ENCODE data around the gene HNRNPAB.
A peak's percentile ranks its signal among the peaks of the same experiment; 100 is the strongest.

HNRNPAB gene

GRCh38 chr5:178210073-178210535 lies 5.8 kb downstream of the HNRNPAB start:
- H3K9ac ChIP-seq (ENCODE audit: low read length in 5 of 5) = no peak overlapping the region
- H3K9me3 ChIP-seq (ENCODE audit: control insufficient read depth in 5 of 5, low read length in 5 of 5) = no peaks in the 10 kb centered on the region
- H3K27me3 ChIP-seq (ENCODE audit: control insufficient read depth in 5 of 5, insufficient read depth in 4 of 5, low read length in 5 of 5) = no peaks in the 10 kb centered on the region
- H3K36me3 ChIP-seq (ENCODE audit: control insufficient read depth in 5 of 5, insufficient read depth in 5 of 5, low read length in 5 of 5) = peaks cover 4 to 93% (median 90%) of the 10 kb centered on the region in 5 donors
- no peak overlapping the region for H3K4me3 ChIP-seq (ENCODE audit: low read depth in 1 of 5, low read length in 5 of 5)
- no peak overlapping the region for H3K27ac ChIP-seq (ENCODE audit: low read depth, low read length)
- peaks cover 4 to 30% (median 24%) of the 10 kb centered on the region in 5 donors for H3K4me1 ChIP-seq (ENCODE audit: control insufficient read depth in 5 of 5, insufficient read depth in 5 of 5, low read length in 5 of 5)

- H3K36me3 ChIP-seq (ENCODE audit: control insufficient read depth in 5 of 5, insufficient read depth in 5 of 5, low read length in 5 of 5) = peaks cover 4 to 98% (median 96%) of the 10 kb centered on the region in 5 donors
Measured at GRCh38 chr5:178210686-178211085, 6.4 kb downstream of the HNRNPAB start.

GRCh38 chr5:178211095-178212048 lies 7.0 kb downstream of the HNRNPAB start:
- Histone ChIP-seq H3K27ac (ENCODE audit: low read depth, low read length) (no peak overlapping the region), H3K4me3 (ENCODE audit: low read depth in 1 of 5, low read length in 5 of 5) (no peak overlapping the region)

More at GRCh38 chr5:178210686-178211085, 6.4 kb downstream of the HNRNPAB start:
- Histone ChIP-seq H3K9ac (ENCODE audit: low read length in 5 of 5) (no peak overlapping the region), H3K27me3 (ENCODE audit: control insufficient read depth in 5 of 5, insufficient read depth in 4 of 5, low read length in 5 of 5) (no peaks in the 10 kb centered on the region), H3K4me3 (ENCODE audit: low read depth in 1 of 5, low read length in 5 of 5) (no peak overlapping the region), H3K4me1 (ENCODE audit: control insufficient read depth in 5 of 5, insufficient read depth in 5 of 5, low read length in 5 of 5) (peaks cover 4 to 31% (median 26%) of the 10 kb centered on the region in 5 donors), H3K27ac (ENCODE audit: low read depth, low read length) (no peak overlapping the region), H3K9me3 (ENCODE audit: control insufficient read depth in 5 of 5, low read length in 5 of 5) (no peaks in the 10 kb centered on the region)

GRCh38 chr5:178212241-178213002 lies 8.1 kb downstream of the HNRNPAB start:
- peaks cover 0 to 15% (median 10%) of the 10 kb centered on the region in 5 donors for H3K4me1 ChIP-seq (ENCODE audit: control insufficient read depth in 5 of 5, insufficient read depth in 5 of 5, low read length in 5 of 5)
- no peak overlapping the region for H3K27ac ChIP-seq (ENCODE audit: low read depth, low read length)
- H3K36me3 ChIP-seq (ENCODE audit: control insufficient read depth in 5 of 5, insufficient read depth in 5 of 5, low read length in 5 of 5) = peaks cover 4 to 98% (median 94%) of the 10 kb centered on the region in 5 donors

More at GRCh38 chr5:178211095-178212048, 7.0 kb downstream of the HNRNPAB start:
- Histone ChIP-seq H3K27me3 (ENCODE audit: control insufficient read depth in 5 of 5, insufficient read depth in 4 of 5, low read length in 5 of 5) (no peaks in the 10 kb centered on the region), H3K4me1 (ENCODE audit: control insufficient read depth in 5 of 5, insufficient read depth in 5 of 5, low read length in 5 of 5) (peaks cover under 1 to 25% (median 20%) of the 10 kb centered on the region in 5 donors), H3K9ac (ENCODE audit: low read length in 5 of 5) (no peak overlapping the region), H3K9me3 (ENCODE audit: control insufficient read depth in 5 of 5, low read length in 5 of 5) (no peaks in the 10 kb centered on the region), H3K36me3 (ENCODE audit: control insufficient read depth in 5 of 5, insufficient read depth in 5 of 5, low read length in 5 of 5) (peaks cover 4 to 100% (median 99%) of the 10 kb centered on the region in 5 donors)

GRCh38 chr5:178213003-178213461 lies 8.7 kb downstream of the HNRNPAB start:
- peaks cover 0 to 13% (median 10%) of the 10 kb centered on the region in 5 donors for H3K4me1 ChIP-seq (ENCODE audit: control insufficient read depth in 5 of 5, insufficient read depth in 5 of 5, low read length in 5 of 5)
- no peaks in the 10 kb centered on the region for H3K9me3 ChIP-seq (ENCODE audit: control insufficient read depth in 5 of 5, low read length in 5 of 5)
- H3K36me3 ChIP-seq (ENCODE audit: control insufficient read depth in 5 of 5, insufficient read depth in 5 of 5, low read length in 5 of 5) = peaks cover 4 to 92% (median 88%) of the 10 kb centered on the region in 5 donors
- H3K9ac ChIP-seq (ENCODE audit: low read length in 5 of 5) = no peak overlapping the region
- H3K27me3 ChIP-seq (ENCODE audit: control insufficient read depth in 5 of 5, insufficient read depth in 4 of 5, low read length in 5 of 5) = no peaks in the 10 kb centered on the region
- no peak overlapping the region for H3K4me3 ChIP-seq (ENCODE audit: low read depth in 1 of 5, low read length in 5 of 5)
- no peak overlapping the region for H3K27ac ChIP-seq (ENCODE audit: low read depth, low read length)

More at GRCh38 chr5:178212241-178213002, 8.1 kb downstream of the HNRNPAB start:
- Histone ChIP-seq H3K27me3 (ENCODE audit: control insufficient read depth in 5 of 5, insufficient read depth in 4 of 5, low read length in 5 of 5) (no peaks in the 10 kb centered on the region), H3K9me3 (ENCODE audit: control insufficient read depth in 5 of 5, low read length in 5 of 5) (no peaks in the 10 kb centered on the region), H3K9ac (ENCODE audit: low read length in 5 of 5) (no peak overlapping the region), H3K4me3 (ENCODE audit: low read depth in 1 of 5, low read length in 5 of 5) (no peak overlapping the region)

GRCh38 chr5:178213748-178214151 lies 9.4 kb downstream of the HNRNPAB start:
- Histone ChIP-seq H3K9me3 (ENCODE audit: control insufficient read depth in 5 of 5, low read length in 5 of 5) (no peaks in the 10 kb centered on the region), H3K27ac (ENCODE audit: low read depth, low read length) (no peak overlapping the region), H3K9ac (ENCODE audit: low read length in 5 of 5) (no peak overlapping the region), H3K4me3 (ENCODE audit: low read depth in 1 of 5, low read length in 5 of 5) (no peak overlapping the region), H3K36me3 (ENCODE audit: control insufficient read depth in 5 of 5, insufficient read depth in 5 of 5, low read length in 5 of 5) (peaks cover 3 to 90% (median 81%) of the 10 kb centered on the region in 5 donors), H3K27me3 (ENCODE audit: control insufficient read depth in 5 of 5, insufficient read depth in 4 of 5, low read length in 5 of 5) (no peaks in the 10 kb centered on the region), H3K4me1 (ENCODE audit: control insufficient read depth in 5 of 5, insufficient read depth in 5 of 5, low read length in 5 of 5) (peaks cover 0 to 13% (median 8%) of the 10 kb centered on the region in 5 donors)

- Histone ChIP-seq H3K27ac (ENCODE audit: low read depth, low read length) (no peak overlapping the region), H3K4me3 (ENCODE audit: low read depth in 1 of 5, low read length in 5 of 5) (no peak overlapping the region), H3K4me1 (ENCODE audit: control insufficient read depth in 5 of 5, insufficient read depth in 5 of 5, low read length in 5 of 5) (peaks cover 0 to 13% (median 8%) of the 10 kb centered on the region in 5 donors), H3K36me3 (ENCODE audit: control insufficient read depth in 5 of 5, insufficient read depth in 5 of 5, low read length in 5 of 5) (peaks cover 3 to 86% (median 78%) of the 10 kb centered on the region in 5 donors), H3K9ac (ENCODE audit: low read length in 5 of 5) (no peak overlapping the region), H3K9me3 (ENCODE audit: control insufficient read depth in 5 of 5, low read length in 5 of 5) (no peaks in the 10 kb centered on the region), H3K27me3 (ENCODE audit: control insufficient read depth in 5 of 5, insufficient read depth in 4 of 5, low read length in 5 of 5) (no peaks in the 10 kb centered on the region)
Measured at GRCh38 chr5:178214160-178214803, 9.9 kb downstream of the HNRNPAB start.

GRCh38 chr5:178215280-178216002 lies 11.1 kb downstream of the HNRNPAB start:
- no peaks in the 10 kb centered on the region for H3K9me3 ChIP-seq (ENCODE audit: control insufficient read depth in 5 of 5, low read length in 5 of 5)
- no peaks in the 10 kb centered on the region for H3K27me3 ChIP-seq (ENCODE audit: control insufficient read depth in 5 of 5, insufficient read depth in 4 of 5, low read length in 5 of 5)
- H3K36me3 ChIP-seq (ENCODE audit: control insufficient read depth in 5 of 5, insufficient read depth in 5 of 5, low read length in 5 of 5) = peaks cover 3 to 78% (median 69%) of the 10 kb centered on the region in 5 donors
- peak overlapping the region in 1 of 5 donors; percentile 43 for H3K9ac ChIP-seq (ENCODE audit: low read length in 5 of 5)
- H3K4me3 ChIP-seq (ENCODE audit: low read depth in 1 of 5, low read length in 5 of 5) = no peak overlapping the region
- H3K27ac ChIP-seq (ENCODE audit: low read depth, low read length) = no peak overlapping the region
- peaks cover 0 to 13% (median 8%) of the 10 kb centered on the region in 5 donors for H3K4me1 ChIP-seq (ENCODE audit: control insufficient read depth in 5 of 5, insufficient read depth in 5 of 5, low read length in 5 of 5)

- no peak overlapping the region for H3K4me3 ChIP-seq (ENCODE audit: low read depth in 1 of 5, low read length in 5 of 5)
- no peak overlapping the region for H3K27ac ChIP-seq (ENCODE audit: low read depth, low read length)
- H3K36me3 ChIP-seq (ENCODE audit: control insufficient read depth in 5 of 5, insufficient read depth in 5 of 5, low read length in 5 of 5) = peaks cover 3 to 76% (median 65%) of the 10 kb centered on the region in 5 donors
- no peaks in the 10 kb centered on the region for H3K27me3 ChIP-seq (ENCODE audit: control insufficient read depth in 5 of 5, insufficient read depth in 4 of 5, low read length in 5 of 5)
- H3K9ac ChIP-seq (ENCODE audit: low read length in 5 of 5) = no peak overlapping the region
- H3K4me1 ChIP-seq (ENCODE audit: control insufficient read depth in 5 of 5, insufficient read depth in 5 of 5, low read length in 5 of 5) = peaks cover 0 to 13% (median 8%) of the 10 kb centered on the region in 5 donors
- no peaks in the 10 kb centered on the region for H3K9me3 ChIP-seq (ENCODE audit: control insufficient read depth in 5 of 5, low read length in 5 of 5)
Measured at GRCh38 chr5:178216088-178216534, 11.8 kb downstream of the HNRNPAB start.
